ENCODE data around the gene NGEF.

The NGEF gene

DNA sequence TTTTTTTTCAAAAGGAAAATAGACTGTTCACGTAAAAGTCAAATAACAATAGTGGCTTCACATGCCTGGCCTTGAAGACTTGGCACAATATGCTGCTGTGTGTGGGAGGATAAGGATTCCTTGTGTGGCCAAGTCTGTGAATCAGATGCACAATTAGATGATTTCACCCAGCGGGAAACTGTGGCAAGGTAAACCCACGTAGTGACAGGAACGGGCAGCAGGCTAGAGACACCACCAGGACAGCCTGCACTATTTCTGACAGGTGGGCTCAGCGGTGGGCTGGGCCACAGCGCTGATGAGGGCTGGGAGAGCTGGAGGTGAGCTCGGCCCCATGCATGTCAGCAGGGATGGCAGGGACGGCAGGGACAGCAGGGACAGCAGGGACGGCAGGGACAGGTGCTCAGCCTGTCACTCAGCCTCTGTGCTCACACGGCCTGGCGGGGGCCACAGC is 121.4 kb downstream of the NGEF start:
- Histone ChIP-seq H3K27ac (peak overlapping the region in 4 of 21 experiments; percentile 15 to 45 (median 34)), H3K4me3 (no peak overlapping the region)

DNA sequence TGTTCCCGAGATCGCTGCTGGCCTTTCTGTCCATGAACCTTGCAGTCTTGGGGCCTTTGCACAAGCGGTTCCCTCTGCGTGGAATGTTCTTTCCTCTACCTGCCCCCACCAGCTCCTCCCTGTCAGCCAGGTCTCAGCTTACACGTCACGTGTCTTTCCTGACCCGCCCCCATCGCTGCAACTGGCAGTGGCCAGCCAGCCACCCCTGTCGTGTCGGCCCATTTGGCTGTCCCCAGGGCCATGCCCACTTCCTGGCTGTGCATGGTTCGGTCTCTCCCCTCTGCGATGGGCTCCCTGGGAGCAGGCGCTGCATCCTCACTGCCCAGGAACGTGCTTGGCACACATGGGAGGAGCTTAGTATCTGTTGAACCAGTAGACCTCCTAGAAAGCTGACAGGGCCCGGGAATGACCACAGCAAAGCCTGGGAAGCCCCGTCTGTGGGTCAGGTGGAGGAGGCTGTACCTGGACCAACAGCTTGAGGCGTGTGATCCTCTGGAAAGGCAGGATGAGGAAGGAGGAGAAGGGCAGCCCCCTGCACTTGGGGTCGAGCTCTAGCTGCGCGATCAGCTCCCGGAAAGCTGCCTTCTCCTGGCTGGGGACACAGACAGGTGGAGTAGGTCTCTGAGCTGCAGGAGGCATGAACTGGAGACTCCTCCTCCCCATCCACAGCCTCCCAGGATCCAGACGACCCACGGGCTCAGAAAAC is 122.0 kb downstream of the NGEF start:
- H3K4me3 ChIP-seq = no peak overlapping the region
- H3K27ac ChIP-seq = peak overlapping the region in 4 of 21 experiments; percentile 15 to 45 (median 34)

DNA sequence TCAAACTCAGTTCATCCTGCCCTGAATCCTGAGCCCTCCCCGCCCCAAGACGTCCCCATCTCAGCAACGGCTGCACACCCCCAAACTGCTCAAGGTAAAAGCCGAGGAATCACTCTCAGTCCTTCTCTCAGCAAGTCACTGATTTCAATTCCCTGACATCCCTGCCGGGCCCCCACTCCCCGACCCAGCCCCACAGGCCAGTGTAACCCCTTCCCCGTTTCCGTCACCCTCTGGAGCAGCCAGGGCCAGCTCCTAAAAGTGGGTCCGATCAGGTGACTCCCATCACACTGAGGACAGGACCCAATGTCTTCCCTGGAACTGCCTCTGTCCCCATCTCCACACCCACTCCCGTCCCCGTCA is 122.5 kb downstream of the NGEF start:
- Histone ChIP-seq H3K27ac (no peak overlapping the region), H3K4me3 (no peak overlapping the region)

DNA sequence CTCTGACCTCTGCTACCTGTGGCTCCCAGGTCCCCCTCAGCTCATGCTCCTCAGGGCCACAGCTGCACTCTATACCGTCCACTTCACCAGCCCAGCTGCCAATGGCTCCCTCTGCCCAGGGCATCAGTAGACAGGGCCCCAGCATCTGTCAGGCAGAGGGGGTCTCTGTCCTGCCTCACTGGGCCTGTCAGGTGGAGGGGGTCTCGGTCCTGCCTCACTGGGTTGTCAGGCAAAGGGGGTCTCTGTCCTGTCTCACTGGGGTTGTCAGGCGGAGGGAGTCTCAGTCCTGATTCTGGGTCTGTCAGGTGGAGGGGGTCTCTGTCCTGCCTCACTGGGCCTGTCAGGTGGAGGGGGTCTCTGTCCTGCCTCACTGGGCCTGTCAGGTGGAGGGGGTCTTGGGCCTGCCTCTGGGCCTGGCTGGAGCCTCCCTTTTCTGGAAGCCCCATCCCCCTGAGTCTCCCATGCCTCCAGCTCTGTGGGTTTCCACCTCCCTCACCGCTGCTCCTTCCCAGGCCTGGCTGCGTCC is 123.1 kb downstream of the NGEF start:
- H3K27ac ChIP-seq = no peak overlapping the region
- H3K4me3 ChIP-seq = no peak overlapping the region

DNA sequence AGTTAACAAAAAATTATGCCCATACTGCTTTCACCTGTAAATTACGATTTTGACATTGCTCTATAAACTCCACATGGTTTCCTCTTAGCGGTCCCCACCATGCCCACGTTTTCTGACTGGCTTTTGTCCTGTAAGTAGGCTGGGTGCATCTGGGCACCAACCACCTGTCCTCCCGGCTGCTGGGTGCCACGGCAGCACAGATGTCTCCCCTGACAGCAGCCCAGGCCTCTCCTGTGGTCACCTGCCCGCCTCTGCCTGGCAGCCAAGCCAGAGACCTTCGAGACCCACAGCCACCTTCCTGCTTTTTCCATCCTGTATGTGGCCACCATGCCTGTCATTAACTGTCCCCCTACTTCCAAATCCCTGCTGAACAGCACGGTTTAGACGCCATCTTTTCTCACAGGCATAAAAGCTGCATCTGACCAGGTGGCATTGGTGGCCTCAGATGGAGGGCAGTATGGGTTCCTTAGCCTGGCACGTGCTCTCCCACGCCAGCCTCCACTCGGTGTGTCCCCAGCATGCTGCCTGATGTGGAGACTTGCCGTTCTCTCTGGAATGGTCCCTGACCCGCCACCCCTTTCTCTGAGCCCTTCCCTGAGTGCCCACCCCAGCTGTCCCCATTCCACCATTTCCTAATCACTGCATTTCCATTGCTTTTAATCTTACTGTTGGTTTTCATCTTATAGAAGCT is 124.1 kb downstream of the NGEF start:
- H3K4me3 ChIP-seq = no peak overlapping the region
- H3K27ac ChIP-seq = no peak overlapping the region

DNA sequence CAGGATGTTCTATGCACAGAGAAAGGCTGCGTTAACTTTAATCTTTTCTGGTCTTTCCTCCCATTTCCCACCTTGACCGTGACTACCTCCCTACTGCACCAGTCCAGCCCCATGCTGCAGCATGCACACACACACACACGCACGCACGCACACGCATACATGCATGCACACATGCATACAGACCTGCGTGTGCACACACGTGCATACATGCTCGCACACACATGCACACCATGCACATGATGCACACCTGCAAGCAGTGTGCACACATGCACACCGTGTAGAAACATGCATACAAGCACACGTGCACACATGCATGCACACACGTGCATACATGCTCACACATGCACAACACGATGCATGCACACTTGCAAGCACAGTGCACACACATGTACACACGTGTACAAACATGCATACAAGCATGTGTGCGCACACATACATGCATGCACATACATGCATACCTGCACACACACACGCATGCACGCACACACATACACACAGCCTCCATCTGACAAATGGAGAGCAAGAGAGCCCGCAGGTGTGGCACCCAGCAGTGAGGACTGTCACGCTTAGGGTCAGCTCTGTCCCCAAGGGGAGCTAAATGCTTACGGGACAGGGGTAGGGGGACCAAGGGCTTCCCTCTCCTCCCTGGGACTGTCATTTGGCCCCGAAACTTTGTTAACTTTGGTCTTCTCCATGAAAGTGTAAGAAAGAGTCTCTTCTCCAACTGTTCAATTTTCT is 124.8 kb downstream of the NGEF start:
- Histone ChIP-seq H3K27ac (no peak overlapping the region), H3K4me3 (no peak overlapping the region)

DNA sequence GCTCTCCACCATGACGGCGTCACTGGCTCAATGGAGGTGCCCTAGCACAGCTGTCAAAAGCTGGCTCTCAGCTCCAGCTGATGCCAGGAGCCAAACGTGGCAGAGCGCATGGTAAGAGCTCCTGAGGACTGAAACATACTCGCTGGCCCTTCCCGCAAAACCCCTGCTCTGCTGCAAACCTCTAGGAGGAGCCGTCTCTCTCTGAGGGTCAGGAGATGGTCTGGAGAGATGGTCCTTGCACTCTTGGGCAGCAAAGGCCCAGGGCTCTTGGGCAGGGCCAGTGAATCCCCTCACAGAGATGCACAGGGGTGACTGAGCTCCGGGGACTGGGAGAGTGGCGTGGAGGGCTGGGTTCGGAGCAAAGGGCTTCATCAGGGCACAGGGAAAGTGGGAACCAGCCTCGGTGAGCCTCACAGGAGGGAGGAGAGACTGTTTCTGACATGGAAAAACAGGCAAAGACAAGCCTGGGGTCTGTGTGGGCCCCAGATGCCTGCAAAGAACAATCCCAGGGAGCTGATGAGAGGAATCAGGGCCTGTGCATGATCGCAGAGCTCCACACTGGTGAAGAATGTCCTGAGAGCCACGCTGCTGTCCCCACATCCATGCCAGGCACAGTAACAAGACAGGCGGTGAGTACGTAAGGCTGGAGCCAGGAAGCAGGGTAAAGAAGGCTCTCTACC is 125.7 kb downstream of the NGEF start:
- no peak overlapping the region for H3K4me3 ChIP-seq
- no peak overlapping the region for H3K27ac ChIP-seq

DNA sequence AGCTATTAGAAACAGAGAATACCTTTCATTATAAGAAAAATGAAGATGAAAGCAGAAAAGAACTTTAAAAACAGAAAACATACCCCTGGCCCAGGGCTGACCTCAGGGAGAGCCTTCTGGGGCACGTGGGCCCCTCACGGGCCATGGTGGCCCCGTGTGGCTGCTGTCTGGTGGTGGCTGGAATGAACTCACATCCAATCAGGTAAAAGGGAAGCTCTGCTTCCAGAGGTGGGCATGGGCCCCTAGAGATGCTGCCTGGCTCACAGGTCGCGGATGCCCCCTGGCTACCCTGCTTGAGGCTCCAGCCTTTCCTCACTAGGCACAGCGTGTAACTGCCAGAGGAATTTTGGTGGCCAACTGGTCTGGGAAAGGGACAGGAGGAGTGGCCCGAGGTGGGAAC is 126.4 kb downstream of the NGEF start:
- Histone ChIP-seq H3K4me3 (no peak overlapping the region), H3K27ac (no peak overlapping the region)

DNA sequence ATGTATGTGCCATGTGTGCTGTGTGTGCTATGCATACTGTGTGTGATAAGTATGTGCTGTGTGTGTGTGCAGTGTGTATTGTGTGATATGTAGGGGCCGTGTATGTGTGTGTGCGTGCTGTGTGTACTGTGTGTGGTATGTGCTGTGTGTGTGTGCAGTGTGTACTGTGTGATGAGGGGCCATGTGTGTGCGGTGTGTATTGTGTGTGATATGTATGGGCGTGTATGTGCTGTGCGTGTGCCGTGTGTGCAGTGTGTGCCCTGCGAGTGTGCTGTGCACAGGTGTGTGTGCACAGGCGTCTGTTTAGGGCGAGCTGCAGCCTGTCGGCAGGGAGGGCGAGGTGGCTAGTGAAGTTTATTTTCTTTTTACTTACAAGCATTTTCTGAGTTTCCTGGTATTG is 126.9 kb downstream of the NGEF start:
- Histone ChIP-seq H3K27ac (no peak overlapping the region), H3K4me3 (no peak overlapping the region)

DNA sequence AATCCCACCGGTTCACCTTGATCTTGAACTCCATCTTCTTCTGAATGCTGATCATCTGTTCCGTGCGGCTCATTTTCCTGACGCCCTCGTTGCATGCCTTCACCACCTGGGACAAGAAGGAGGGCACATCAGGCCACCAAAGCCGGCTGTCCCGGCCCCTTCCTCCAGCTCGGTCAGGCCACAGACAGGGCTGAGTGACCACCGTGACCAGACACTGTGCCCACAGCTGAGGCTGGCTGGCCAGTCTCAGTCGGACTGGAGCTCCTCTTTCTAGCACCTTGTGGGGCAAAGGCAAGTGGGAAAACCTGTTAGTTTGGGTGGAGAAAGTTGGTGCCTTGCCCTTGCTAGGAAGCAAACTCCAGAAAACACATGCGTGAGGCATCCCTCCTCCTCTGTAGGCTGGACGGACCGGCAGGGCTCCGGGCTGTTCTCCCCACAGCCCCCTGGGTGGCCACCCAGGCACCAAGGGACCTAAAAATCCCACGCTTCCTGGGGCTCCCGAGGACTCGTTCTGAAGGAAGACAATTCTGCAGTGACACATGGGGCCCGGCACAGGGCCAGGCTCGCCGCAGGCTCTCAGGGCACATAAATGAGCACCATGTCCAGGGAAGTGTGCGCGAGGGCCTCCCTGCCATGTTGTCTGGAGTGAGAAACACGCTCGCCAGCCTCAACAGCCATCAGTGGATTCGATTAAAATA is 127.6 kb downstream of the NGEF start:
- Histone ChIP-seq H3K4me3 (no peak overlapping the region), H3K27ac (peak overlapping the region in 1 of 21 experiments; percentile 5)

DNA sequence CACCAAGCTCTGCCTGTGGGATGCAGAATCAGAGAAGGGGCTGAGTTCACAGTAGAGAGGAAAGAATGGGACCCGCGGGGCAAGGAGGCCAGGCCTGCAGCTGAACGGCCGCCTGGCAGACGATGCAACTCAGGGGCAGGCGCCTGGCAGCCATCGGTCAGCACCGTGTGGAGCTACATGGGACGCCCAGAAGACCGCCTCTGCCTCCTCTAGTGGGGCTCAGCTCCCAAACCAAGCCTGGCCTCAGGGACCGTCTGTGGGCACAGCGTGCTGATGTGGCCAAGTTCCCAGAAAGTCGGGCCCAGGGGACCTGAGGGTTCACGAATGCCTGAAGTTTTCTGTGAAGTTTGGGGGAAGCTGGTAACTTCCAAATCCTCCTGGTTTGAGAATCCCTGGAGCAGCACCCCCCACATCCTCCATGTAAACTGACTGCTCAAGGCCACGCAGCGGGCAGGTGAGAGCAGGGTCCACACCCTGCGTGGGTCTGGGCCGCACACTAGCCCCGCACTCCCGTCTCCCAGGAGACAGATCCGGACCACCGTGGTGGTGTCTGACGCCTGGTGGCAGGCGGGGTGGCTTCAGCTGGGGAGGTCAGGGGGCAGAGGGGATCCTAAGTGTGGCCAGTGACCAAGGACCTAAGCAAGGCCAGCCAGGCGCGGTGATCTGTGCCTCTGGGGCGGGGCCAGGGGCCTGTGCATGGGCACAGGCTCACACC is 128.3 kb downstream of the NGEF start:
- Histone ChIP-seq H3K4me3 (no peak overlapping the region), H3K27ac (no peak overlapping the region)

DNA sequence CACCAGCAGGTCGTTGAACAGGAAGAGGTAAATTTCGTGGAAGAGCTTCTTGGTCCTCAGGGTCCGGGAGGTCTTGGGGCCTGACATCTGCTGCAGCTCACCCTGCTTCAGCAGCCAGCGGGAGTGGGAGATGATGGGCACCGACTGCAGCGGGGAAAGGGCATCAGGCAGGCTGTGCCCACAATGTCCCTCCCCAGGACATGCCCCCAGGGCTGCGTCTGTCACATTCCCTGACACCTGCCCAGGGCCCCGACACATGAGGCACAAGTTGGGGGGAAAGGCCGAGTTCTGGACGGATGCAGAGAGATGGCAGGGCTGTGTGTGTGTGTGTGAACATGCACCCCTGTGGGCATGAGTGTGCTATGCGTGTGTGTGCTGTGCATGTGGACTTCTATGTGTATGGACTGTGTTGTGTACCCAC is 129.0 kb downstream of the NGEF start:
- H3K4me3 ChIP-seq = no peak overlapping the region
- no peak overlapping the region for H3K27ac ChIP-seq

DNA sequence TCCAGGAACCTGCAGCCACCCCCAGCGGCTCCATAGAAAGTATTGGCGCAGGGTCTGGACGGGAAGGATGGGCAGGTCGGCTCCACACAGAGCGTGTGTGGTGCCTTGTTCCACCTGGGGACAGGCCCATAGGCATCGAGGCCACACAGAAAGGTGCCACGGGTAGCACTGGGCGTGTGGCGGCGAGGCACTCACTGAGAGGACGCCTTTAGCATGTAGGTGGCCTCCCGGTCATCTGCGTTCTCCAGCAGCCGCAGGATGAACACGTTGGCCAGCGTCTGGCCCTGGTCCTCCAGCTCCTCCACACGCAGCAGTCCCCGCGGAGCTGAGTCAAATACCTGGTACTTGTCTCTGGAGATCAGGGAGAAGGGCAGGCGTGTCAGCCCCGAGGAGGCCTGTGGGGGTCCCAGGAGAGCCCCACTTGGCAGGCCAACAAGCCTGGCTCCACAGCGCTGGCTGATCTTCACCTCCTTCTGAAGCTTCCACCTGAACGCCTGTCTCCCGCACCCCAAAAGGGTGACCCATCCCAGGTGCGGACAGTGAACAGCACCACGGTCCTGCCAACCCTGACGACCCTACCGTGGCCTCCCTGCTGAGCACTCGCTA is 129.8 kb downstream of the NGEF start:
- H3K4me3 ChIP-seq = no peak overlapping the region
- no peak overlapping the region for H3K27ac ChIP-seq

DNA sequence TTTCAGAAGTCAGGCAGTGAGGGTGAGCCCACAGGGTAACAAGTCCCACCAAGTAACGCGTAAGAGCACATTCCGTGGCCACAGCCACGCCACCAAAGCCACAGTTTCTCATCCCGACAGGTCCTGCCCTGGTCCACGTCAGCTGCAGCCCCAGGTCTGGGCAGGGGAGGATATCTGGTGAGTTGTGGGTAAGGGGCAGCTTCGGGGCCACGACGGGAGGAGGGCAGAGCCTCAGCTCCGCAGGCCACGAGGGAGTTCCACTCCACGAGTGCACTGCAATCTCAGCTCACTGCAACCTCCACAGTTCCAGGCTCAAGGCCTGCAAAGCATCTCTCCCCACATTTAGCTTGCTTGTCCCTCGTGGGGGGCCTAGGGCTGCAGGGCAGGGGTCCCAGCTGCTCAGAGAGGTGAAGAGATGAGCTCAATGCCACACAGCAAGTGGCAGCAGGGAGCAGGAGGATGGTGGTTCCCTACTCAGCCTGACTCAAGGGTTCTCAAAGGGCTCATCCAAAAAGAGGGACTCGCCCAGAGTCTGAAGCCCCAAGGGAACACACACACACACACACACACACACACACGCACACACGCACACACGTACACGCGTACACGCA is 130.4 kb downstream of the NGEF start:
- no peak overlapping the region for H3K4me3 ChIP-seq
- H3K27ac ChIP-seq = no peak overlapping the region

DNA sequence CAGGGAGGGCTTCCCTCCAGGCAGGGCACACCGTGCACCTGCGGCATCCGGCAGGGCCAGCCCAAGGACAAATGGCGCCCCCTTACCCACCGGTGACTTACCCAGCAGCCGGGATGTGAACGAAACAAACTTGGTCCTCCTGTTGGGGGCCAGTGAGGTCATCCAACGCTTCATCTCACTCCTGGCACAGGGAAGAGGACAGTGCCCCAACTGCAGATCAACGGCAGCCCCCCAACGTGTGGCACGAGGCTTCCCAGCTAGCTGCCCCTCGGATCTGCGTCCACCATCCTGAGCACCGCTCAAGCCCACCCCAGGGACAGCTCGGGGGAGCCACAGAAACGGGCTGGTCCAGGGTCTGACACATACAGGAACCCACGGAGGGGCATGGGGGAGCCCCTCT is 131.0 kb downstream of the NGEF start:
- Histone ChIP-seq H3K27ac (no peak overlapping the region), H3K4me3 (no peak overlapping the region)

DNA sequence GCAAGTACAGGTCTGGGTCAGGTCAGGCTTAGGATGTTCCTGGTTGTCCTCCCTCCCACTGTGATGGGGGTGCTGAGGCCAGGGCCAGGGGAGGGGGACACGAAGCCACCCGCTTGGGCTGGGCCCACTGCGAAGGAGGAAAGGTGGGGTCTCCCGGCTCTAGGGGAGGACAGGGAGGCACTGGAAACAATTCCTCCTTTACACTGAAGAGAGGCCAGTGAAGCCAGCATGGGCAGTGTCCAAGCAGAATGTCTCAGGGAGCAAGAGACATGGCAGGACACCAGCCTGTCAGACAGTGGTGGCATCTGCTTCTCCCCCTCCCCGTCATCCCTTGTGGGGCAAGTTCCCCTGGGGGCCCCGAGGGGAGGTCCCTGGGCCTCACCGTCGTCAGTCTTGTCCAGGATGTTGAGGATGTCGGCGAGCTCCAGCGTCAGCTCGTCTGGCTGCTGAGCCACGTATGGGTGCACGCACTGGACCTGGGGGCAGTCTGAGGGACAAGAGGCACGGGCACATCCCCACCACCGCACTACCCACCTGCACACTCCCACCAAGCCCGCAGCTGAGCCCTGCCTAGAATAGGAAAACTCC is 132.2 kb downstream of the NGEF start:
- no peak overlapping the region for H3K27ac ChIP-seq

DNA sequence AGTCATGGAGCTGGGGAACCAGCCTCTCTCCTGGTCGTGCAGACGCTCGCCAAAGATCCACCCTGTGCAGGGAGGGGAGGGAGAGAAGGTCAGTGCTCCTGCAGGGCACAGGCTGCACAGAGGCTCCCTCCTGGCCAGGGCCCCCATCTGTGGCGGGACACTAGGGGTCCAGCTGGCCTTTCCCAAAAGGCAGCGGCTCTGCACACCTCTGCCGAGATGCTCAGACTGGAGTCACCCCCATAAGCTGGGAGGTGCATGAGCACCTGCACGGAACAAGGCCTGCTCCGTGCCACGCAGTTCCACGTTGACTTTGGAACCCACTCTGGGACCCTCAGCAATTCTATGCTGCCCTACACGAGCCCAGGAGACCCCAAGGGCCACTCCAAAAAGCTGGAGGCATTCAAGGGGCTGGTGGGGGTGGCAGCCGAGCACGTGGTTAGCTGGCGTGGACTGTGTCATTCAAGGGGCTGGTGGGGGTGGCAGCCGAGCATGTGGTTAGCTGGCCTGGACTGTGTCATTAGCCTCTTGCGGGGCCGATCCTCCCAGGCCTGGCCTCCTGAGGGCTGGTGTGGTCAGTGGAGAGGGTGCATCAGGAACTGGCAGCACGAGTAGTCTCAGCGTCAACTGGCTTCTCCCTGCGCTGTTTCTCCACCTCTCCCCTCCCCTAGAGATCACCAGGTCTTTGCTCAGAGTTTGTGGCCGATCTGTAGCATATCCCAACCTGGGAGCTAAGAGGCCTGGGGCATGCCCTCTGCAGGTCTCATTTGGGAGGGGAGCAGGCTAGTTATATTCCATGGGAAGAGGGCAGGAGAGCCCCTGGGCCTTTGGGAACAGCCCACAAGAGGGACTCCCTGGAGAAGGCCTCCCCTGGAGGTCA is 133.2 kb downstream of the NGEF start:
- H3K27ac ChIP-seq = no peak overlapping the region
- H3K4me3 ChIP-seq = no peak overlapping the region

More for the DNA sequence above, 132.2 kb downstream of the NGEF start:
- H3K4me3 ChIP-seq = no peak overlapping the region
